Activated CD4-positive, CD25-positive, alpha-beta regulatory T cell treated with anti-CD3 and anti-CD28 coated beads, Interleukin-2, amount 50 U/mL, for 24 hours (primary cell): ENCODE measurements around the gene KANK4.

Experiments
- ATAC-seq, 2 donors: fragments of 150-1000 bp; cut with Tn5 transposase; one replicate each; pipeline ENCODE4 v1.10.0; 2021; ENCODE audit warnings: mild to moderate bottlenecking in 1 of 2, moderate library complexity in 1 of 2

KANK4 gene

GRCh38 chr1:62196086-62196690 is 123.0 kb downstream of the KANK4 start:
- no peak for ATAC-seq

- no peak for ATAC-seq
Observed at GRCh38 chr1:62194651-62195544, 124.3 kb downstream of the KANK4 start, which contains the start of gene L1TD1. Gene L1TD1, plus strand, starts transcription at chr1:62194849. Its CDS starts 11,780 bp downstream, at chr1:62206629.

DNA sequence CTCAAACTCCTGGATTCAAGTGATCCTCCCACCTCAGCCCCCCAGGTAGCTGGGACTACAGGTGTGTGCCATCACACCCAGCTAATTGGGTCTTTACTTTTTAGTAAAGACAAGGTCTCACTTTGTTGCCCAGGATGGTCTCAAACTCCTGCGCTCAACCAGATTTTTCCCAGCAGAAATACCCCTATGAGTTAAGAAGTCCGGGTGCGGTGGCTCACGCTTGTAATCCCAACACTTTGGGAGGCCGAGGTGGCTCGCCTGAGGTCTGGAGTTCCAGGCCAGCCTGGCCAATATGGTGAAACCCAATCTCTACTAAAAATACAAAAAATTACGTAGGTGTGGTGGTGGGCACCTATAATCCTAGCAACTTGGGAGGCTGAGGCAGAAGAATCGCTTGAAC is 131.1 kb downstream of the KANK4 start:
- no peak for ATAC-seq

GRCh38 chr1:62187548-62187947 is 131.7 kb downstream of the KANK4 start:
- no peak for ATAC-seq
